ENCODE results near the gene ELAC2.

ELAC2 gene

GRCh38 chr17:13030056-13030455, 12.2 kb upstream of the ELAC2 start:
- no peak for DNase-seq (ENCODE audit: low spot score)
- TF ChIP-seq CTCF (IDR thresholded peaks at IDR 0.05; ENCODE audit: extremely low read depth, missing control alignments) = no peak

GRCh38 chr17:13029340-13029739, 11.5 kb upstream of the ELAC2 start:
- DNase-seq (ENCODE audit: low spot score) = no peak
- TF ChIP-seq CTCF (IDR thresholded peaks at IDR 0.05; ENCODE audit: extremely low read depth, missing control alignments) = no peak

- no peak for DNase-seq (ENCODE audit: low spot score)
Measured at GRCh38 chr17:13027246-13027645, 9.4 kb upstream of the ELAC2 start.

GRCh38 chr17:13025687-13026086, 7.9 kb upstream of the ELAC2 start:
- no peak for TF ChIP-seq CTCF (IDR thresholded peaks at IDR 0.05; ENCODE audit: extremely low read depth, missing control alignments)
- no peak for DNase-seq (ENCODE audit: low spot score)

More at GRCh38 chr17:13027246-13027645, 9.4 kb upstream of the ELAC2 start:
- TF ChIP-seq CTCF (IDR thresholded peaks at IDR 0.05; ENCODE audit: extremely low read depth, missing control alignments) = no peak

GRCh38 chr17:13025258-13025627, 7.4 kb upstream of the ELAC2 start:
- DNase-seq (ENCODE audit: low spot score) = no peak
- TF ChIP-seq CTCF (IDR thresholded peaks at IDR 0.05; ENCODE audit: extremely low read depth, missing control alignments) = no peak

GRCh38 chr17:13024526-13025257, 6.9 kb upstream of the ELAC2 start:
- TF ChIP-seq CTCF (IDR thresholded peaks at IDR 0.05; ENCODE audit: extremely low read depth, missing control alignments) = peak; percentile 83

GRCh38 chr17:13024016-13024415, 6.2 kb upstream of the ELAC2 start:
- no peak for DNase-seq (ENCODE audit: low spot score)
- TF ChIP-seq CTCF (IDR thresholded peaks at IDR 0.05; ENCODE audit: extremely low read depth, missing control alignments) = no peak

More at GRCh38 chr17:13024526-13025257, 6.9 kb upstream of the ELAC2 start:
- peak; percentile 61 for DNase-seq (ENCODE audit: low spot score)
